Ishikawa (cell line): ENCODE measurements around the gene LRRC51.

Experiments used
- CEBPB ChIP-seq: IDR thresholded peaks from 2 replicates; pipeline ENCODE4 v1.6.1; 2012
- CREB1 ChIP-seq: IDR thresholded peaks from 2 replicates; pipeline ENCODE4 v1.6.1; 2012; ENCODE audit warnings: low read depth
- EGR1 ChIP-seq: IDR thresholded peaks from 2 replicates; pipeline ENCODE4 v1.6.1; 2012
- EP300 ChIP-seq: IDR thresholded peaks from 2 replicates; pipeline ENCODE4 v1.6.1; 2012; ENCODE audit warnings: borderline replicate concordance
- FOXM1 ChIP-seq: IDR thresholded peaks from 2 replicates; pipeline ENCODE4 v1.6.1; 2012; ENCODE audit warnings: low read depth, borderline replicate concordance
- MAX ChIP-seq: IDR thresholded peaks from 2 replicates; pipeline ENCODE4 v1.6.1; 2012
- NFIC ChIP-seq: IDR thresholded peaks from 2 replicates; pipeline ENCODE4 v1.6.1; 2012
- RAD21 ChIP-seq: IDR thresholded peaks from 2 replicates; pipeline ENCODE4 v1.6.1; 2012; ENCODE audit warnings: low read depth
- REST ChIP-seq: IDR thresholded peaks from 2 replicates; pipeline ENCODE4 v1.6.1; 2012; ENCODE audit warnings: low read depth, mild to moderate bottlenecking
- TAF1 ChIP-seq: IDR thresholded peaks from 2 replicates; pipeline ENCODE4 v1.6.1; 2012; ENCODE audit warnings: low read depth, mild to moderate bottlenecking
- TCF12 ChIP-seq: IDR thresholded peaks from 2 replicates; pipeline ENCODE4 v1.6.1; 2012; ENCODE audit warnings: low read depth
- TEAD4 ChIP-seq: IDR thresholded peaks from 2 replicates; pipeline ENCODE4 v1.6.1; 2012
- USF1 ChIP-seq: IDR thresholded peaks from 2 replicates; pipeline ENCODE4 v1.6.1; 2012
- YY1 ChIP-seq: IDR thresholded peaks from 2 replicates; pipeline ENCODE4 v1.6.1; 2012; ENCODE audit warnings: low read depth

- TF ChIP-seq CEBPB (no peak), TAF1 (no peak), FOXM1 (no peak), CREB1 (no peak), EP300 (no peak), REST (no peak), TCF12 (no peak), USF1 (no peak), RAD21 (no peak), TEAD4 (no peak), MAX (no peak), EGR1 (no peak), YY1 (no peak), NFIC (no peak)
These were observed 778 bp upstream of the LRRC51 start for GRCh38 chr11:72079819-72080325.
